Measurements from ENCODE around the gene TSR3.

DNA sequence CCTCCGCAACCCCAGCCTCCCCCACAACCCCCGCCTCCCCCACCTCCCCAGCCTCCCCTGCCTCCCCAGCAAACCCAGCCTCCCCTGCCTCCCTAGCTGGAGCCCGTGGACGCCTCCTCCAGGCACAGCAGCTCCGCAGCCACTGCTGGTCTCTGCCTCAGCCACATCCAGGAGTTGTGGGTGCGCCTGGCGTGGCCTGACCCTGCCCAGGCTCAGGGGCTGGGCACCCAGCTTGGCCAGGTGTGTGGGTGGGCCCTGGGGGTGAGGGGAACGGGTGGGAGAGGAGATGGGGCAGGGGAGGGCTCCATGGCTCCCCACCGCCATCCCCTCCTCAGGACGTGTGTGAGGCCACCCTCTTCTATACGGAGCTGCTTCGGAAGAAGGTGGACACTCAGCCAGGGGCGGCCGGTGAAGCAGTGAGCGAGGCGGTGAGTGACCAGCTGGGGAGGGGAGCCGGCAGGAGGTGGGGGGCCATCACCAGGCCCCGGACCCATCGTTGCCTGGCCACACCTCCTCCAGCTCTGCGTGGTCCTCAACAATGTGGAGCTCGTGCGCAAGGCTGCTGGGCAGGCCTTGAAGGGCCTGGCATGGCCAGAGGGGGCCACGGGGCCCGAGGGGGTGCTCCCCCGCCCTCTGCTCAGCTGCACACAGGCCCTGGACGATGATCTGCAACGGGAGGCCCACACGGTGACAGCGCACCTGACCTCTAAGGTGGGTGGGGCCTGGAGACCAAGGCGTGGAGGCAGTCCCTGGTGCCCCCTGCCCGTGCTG, 5.8 kb downstream of the TSR3 start:
- TF ChIP-seq, protein P1, sequence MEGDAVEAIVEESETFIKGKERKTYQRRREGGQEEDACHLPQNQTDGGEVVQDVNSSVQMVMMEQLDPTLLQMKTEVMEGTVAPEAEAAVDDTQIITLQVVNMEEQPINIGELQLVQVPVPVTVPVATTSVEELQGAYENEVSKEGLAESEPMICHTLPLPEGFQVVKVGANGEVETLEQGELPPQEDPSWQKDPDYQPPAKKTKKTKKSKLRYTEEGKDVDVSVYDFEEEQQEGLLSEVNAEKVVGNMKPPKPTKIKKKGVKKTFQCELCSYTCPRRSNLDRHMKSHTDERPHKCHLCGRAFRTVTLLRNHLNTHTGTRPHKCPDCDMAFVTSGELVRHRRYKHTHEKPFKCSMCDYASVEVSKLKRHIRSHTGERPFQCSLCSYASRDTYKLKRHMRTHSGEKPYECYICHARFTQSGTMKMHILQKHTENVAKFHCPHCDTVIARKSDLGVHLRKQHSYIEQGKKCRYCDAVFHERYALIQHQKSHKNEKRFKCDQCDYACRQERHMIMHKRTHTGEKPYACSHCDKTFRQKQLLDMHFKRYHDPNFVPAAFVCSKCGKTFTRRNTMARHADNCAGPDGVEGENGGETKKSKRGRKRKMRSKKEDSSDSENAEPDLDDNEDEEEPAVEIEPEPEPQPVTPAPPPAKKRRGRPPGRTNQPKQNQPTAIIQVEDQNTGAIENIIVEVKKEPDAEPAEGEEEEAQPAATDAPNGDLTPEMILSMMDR (IDR thresholded peaks at IDR 0.05; ENCODE audit: low read depth, low read length, poor library complexity, severe bottlenecking) = no peak
- TF ChIP-seq EZH2phosphoT487 (IDR thresholded peaks at IDR 0.05; ENCODE audit: borderline replicate concordance, low read length) = no peak
